ENCODE data around the gene HMSD.
A peak's percentile ranks its signal among the peaks of the same experiment; 100 is the strongest.
"Not testable (repeated sequence)": the region's sequence is repeated elsewhere in the genome, so short reads cannot be mapped to it uniquely, and the experiment has no call there.

Gene HMSD

GRCh38 chr18:63936156-63936931, 12.8 kb upstream of the HMSD start:
- no peaks in the 10 kb centered on the region for H3K9me3 Mint-ChIP-seq
- H3K4me3 Mint-ChIP-seq, result no peak overlapping the region
- peaks cover 6% of the 10 kb centered on the region for H3K36me3 Mint-ChIP-seq (ENCODE audit: low read depth)
- no peak overlapping the region for H3K27ac Mint-ChIP-seq
- H3K4me1 Mint-ChIP-seq (ENCODE audit: low read depth), result peaks cover 6% of the 10 kb centered on the region
- no peaks in the 10 kb centered on the region for H3K27me3 Mint-ChIP-seq
- intact Hi-C loops (cut with micrococcal nuclease), result loop anchor here (1.0 to 10.0 kb wide), 5 partner anchors 46 to 419 kb away; no protein-coding TSS in a partner anchor

DNA sequence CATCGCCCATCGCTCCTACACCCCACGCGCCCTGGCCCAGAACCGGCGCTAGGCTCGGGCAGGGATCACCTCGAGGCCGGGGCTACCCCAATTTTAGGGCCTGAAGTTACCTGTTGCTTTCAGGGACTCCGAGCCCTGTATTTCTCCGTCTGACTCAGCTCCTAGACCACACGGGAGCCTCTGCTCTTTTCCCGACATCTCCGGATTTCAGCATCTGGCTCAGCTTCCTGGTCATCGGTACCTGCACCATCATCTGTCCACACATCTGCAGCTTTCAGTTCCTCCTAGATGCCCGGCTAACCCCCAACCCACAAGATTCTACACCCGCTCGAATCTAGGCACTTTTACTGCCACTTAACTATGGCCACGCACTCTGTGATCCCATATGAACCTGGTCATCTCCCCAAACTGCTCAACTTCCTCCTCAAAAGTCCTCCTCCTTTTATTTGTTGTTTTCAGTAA, 12.1 kb upstream of the HMSD start:
- Mint-ChIP-seq H3K27me3 (no peaks in the 10 kb centered on the region), H3K4me3 (no peak overlapping the region), H3K36me3 (ENCODE audit: low read depth) (peaks cover 6% of the 10 kb centered on the region), H3K27ac (no peak overlapping the region), H3K9me3 (no peaks in the 10 kb centered on the region), H3K4me1 (ENCODE audit: low read depth) (peaks cover 6% of the 10 kb centered on the region)
- intact Hi-C loops (cut with micrococcal nuclease), result loop anchor here (1.0 to 10.0 kb wide), 5 partner anchors 46 to 420 kb away; no protein-coding TSS in a partner anchor

DNA sequence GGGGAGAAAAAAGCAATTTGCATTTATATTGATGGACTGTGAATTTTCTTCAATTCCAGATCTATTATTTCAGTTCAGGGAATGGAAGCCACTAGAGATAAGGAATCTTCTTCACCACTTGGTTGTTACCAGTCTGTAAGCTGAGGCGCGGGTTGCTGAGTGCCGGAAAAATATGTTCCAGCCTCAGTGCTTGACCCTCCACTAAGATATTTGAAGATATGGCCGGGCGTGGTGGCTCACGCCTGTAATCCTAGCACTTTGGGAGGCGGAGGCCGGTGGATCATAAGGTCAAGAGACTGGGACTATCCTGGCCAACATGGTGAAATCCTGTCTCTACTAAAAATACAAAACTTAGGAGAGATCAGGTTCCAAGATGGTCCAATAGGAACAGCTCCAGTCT, 9.1 kb upstream of the HMSD start:
- Mint-ChIP-seq H3K27ac (no peak overlapping the region), H3K36me3 (ENCODE audit: low read depth) (peaks cover 6% of the 10 kb centered on the region), H3K4me1 (ENCODE audit: low read depth) (peaks cover 6% of the 10 kb centered on the region), H3K27me3 (no peaks in the 10 kb centered on the region), H3K9me3 (no peaks in the 10 kb centered on the region), H3K4me3 (no peak overlapping the region)
- intact Hi-C loops (cut with micrococcal nuclease), result no loop called here

DNA sequence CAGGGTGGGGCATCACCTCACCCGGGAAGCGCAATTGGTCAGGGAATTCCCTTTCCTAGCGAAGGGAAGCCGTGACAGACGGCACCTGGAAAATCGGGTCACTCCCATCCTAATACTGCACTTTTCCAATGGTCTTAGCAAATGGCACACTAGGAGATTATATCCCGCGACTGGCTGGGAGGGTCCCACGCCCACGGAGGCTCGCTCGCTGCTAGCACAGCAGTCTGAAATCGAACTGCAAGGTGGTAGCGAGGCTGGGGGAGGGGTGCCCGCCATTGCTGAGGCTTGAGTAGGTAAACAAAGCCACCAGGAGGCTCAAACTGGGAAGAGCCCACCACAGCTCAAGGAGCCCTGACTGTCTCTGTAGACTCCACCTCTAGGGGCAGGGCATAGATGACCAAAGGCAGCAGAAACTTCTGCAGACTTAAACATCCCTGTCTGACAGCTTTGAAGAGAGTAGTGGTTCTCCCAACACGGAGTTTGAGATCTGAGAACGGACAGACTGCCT, 8.5 kb upstream of the HMSD start:
- H3K27ac Mint-ChIP-seq; H3K4me3 Mint-ChIP-seq; intact Hi-C loops (cut with micrococcal nuclease); H3K9me3 Mint-ChIP-seq; H3K27me3 Mint-ChIP-seq; H3K4me1 Mint-ChIP-seq (ENCODE audit: low read depth); H3K36me3 Mint-ChIP-seq (ENCODE audit: low read depth): not testable (repeated sequence)

DNA sequence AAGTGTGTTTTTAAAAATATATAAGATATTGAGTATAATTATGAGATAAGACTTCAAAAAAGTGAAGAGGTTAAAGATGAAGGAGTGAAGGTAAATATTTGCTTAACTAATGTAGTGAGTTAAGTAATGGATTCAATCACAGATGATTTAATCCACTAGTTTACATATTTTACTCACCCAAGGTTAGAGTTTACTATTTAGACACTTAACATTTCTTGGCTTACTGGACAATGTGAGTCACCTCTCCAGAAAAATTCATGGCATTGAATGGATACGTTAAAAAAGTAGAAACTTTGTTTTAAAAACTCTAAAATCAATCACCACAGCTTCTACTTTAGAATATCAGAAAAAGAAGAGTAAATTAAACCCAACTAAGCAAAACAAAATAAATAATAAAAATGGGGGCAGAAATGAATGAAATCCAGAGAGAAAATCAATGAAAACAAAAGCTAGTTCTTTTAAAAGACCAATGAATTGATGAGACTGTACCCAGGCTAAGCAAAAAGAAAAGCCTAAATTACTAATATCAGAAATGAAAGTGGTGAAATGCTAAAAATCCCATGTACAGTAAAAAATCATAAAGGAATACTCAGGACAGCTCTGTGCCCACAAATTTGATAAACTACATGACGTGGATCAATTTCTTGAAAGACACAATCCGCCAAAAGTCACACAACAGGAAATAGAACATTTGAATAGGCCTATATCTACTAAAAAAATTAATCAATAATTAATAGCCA, 1.9 kb upstream of the HMSD start:
- intact Hi-C loops (cut with micrococcal nuclease), result no loop called here
- H3K4me1 Mint-ChIP-seq (ENCODE audit: low read depth), result peaks cover 6% of the 10 kb centered on the region
- peaks cover 6% of the 10 kb centered on the region for H3K9me3 Mint-ChIP-seq
- H3K36me3 Mint-ChIP-seq (ENCODE audit: low read depth), result no peaks in the 10 kb centered on the region
- no peak overlapping the region for H3K4me3 Mint-ChIP-seq
- no peaks in the 10 kb centered on the region for H3K27me3 Mint-ChIP-seq
- no peak overlapping the region for H3K27ac Mint-ChIP-seq

- Mint-ChIP-seq H3K4me3 (no peak overlapping the region), H3K27ac (no peak overlapping the region), H3K27me3 (no peaks in the 10 kb centered on the region), H3K36me3 (ENCODE audit: low read depth) (no peaks in the 10 kb centered on the region), H3K4me1 (ENCODE audit: low read depth) (peaks cover 12% of the 10 kb centered on the region), H3K9me3 (peaks cover 6% of the 10 kb centered on the region)
- intact Hi-C loops (cut with micrococcal nuclease), result no loop called here
Observed at GRCh38 chr18:63951302-63951705, 2.2 kb downstream of the HMSD start.

- Mint-ChIP-seq H3K36me3 (ENCODE audit: low read depth) (no peaks in the 10 kb centered on the region), H3K27ac (no peak overlapping the region), H3K4me3 (no peak overlapping the region), H3K27me3 (no peaks in the 10 kb centered on the region), H3K9me3 (peaks cover 6% of the 10 kb centered on the region), H3K4me1 (ENCODE audit: low read depth) (peaks cover 12% of the 10 kb centered on the region)
- intact Hi-C loops (cut with micrococcal nuclease), result no loop called here
Observed at GRCh38 chr18:63953811-63954210, 4.7 kb downstream of the HMSD start.

- intact Hi-C loops (cut with micrococcal nuclease), result no loop called here
- H3K27me3 Mint-ChIP-seq, result no peaks in the 10 kb centered on the region
- H3K4me1 Mint-ChIP-seq (ENCODE audit: low read depth), result peaks cover 13% of the 10 kb centered on the region
- peaks cover 1% of the 10 kb centered on the region for H3K9me3 Mint-ChIP-seq
- no peak overlapping the region for H3K27ac Mint-ChIP-seq
- no peaks in the 10 kb centered on the region for H3K36me3 Mint-ChIP-seq (ENCODE audit: low read depth)
- no peak overlapping the region for H3K4me3 Mint-ChIP-seq
Observed at GRCh38 chr18:63956755-63957154, 7.7 kb downstream of the HMSD start.

DNA sequence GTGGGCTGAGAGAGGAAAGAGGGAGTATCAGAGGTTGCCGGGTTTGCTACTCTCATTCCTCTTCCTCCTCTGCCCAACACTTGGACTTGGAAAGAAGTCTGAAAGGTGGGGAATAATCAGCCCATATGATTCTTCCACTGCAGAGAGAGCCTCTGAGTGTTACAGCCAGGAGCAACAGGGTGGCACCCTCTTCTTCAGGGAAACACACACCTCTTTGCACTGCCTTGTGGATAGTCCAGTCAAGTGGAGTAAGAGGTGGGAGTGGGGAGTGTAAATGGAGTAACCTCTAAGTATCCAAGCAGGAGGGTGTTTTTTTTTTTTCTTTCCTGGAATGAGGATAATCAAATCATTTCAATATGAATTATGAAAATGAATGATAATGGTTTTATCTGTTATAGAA, 11.8 kb downstream of the HMSD start:
- intact Hi-C loops (cut with micrococcal nuclease), result no loop called here
- peak overlapping the region; percentile 40 for H3K27ac Mint-ChIP-seq
- no peaks in the 10 kb centered on the region for H3K36me3 Mint-ChIP-seq (ENCODE audit: low read depth)
- H3K4me3 Mint-ChIP-seq, result no peak overlapping the region
- H3K4me1 Mint-ChIP-seq (ENCODE audit: low read depth), result peaks cover 21% of the 10 kb centered on the region
- H3K27me3 Mint-ChIP-seq, result no peaks in the 10 kb centered on the region
- no peaks in the 10 kb centered on the region for H3K9me3 Mint-ChIP-seq

GRCh38 chr18:63961435-63961980, 12.4 kb downstream of the HMSD start:
- H3K4me1 Mint-ChIP-seq (ENCODE audit: low read depth), result peaks cover 27% of the 10 kb centered on the region
- H3K36me3 Mint-ChIP-seq (ENCODE audit: low read depth), result no peaks in the 10 kb centered on the region
- H3K4me3 Mint-ChIP-seq, result no peak overlapping the region
- H3K9me3 Mint-ChIP-seq, result no peaks in the 10 kb centered on the region
- intact Hi-C loops (cut with micrococcal nuclease), result no loop called here
- H3K27me3 Mint-ChIP-seq, result no peaks in the 10 kb centered on the region
- H3K27ac Mint-ChIP-seq, result peak overlapping the region; percentile 40

- no peak overlapping the region for H3K4me3 Mint-ChIP-seq
- H3K27me3 Mint-ChIP-seq, result no peaks in the 10 kb centered on the region
- no peaks in the 10 kb centered on the region for H3K36me3 Mint-ChIP-seq (ENCODE audit: low read depth)
- no peaks in the 10 kb centered on the region for H3K9me3 Mint-ChIP-seq
- peaks cover 34% of the 10 kb centered on the region for H3K4me1 Mint-ChIP-seq (ENCODE audit: low read depth)
- intact Hi-C loops (cut with micrococcal nuclease), result no loop called here
- no peak overlapping the region for H3K27ac Mint-ChIP-seq
Observed at GRCh38 chr18:63962137-63962536, 13.0 kb downstream of the HMSD start.

DNA sequence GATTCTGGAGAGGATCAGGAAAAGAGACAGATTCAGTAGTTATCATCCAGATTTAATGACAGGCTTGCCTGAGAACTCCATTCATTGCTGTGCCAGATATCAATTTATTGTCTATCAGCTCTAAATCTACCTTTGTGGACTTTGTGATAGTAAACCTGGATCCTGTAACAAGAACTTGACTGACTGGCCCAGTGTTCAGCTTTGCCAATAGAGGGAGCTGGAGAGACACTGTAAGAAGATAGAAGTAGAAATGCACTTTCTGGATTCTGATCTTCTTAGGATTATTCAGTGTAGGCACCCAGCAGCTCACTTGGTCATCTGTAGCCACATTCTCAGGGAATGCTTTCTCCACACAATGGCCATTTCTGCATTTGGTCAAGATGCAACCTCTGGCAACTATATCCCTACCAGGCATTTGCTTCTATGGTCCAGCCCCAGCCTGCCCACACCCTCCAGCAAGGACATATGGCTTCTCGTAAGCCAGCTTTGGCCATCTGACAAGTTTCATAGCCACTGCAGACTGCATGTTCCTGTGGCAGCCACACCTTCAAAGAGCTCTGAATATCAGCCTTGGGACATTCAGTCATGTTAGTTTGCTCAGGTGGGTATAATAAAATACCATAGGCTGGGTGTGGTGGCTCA, 14.6 kb downstream of the HMSD start:
- Mint-ChIP-seq H3K27ac (peak overlapping the region; percentile 30), H3K27me3 (no peaks in the 10 kb centered on the region), H3K36me3 (ENCODE audit: low read depth) (no peaks in the 10 kb centered on the region), H3K4me3 (no peak overlapping the region), H3K4me1 (ENCODE audit: low read depth) (peaks cover 50% of the 10 kb centered on the region), H3K9me3 (no peaks in the 10 kb centered on the region)
- intact Hi-C loops (cut with micrococcal nuclease), result loop anchor here (1.0 kb wide), 2 partner anchors 16 to 31 kb away; no protein-coding TSS in a partner anchor

- H3K36me3 Mint-ChIP-seq (ENCODE audit: low read depth), result peaks cover 3% of the 10 kb centered on the region
- intact Hi-C loops (cut with micrococcal nuclease), result no loop called here
- no peak overlapping the region for H3K27ac Mint-ChIP-seq
- no peaks in the 10 kb centered on the region for H3K9me3 Mint-ChIP-seq
- H3K4me1 Mint-ChIP-seq (ENCODE audit: low read depth), result peaks cover 60% of the 10 kb centered on the region
- no peaks in the 10 kb centered on the region for H3K27me3 Mint-ChIP-seq
- H3K4me3 Mint-ChIP-seq, result no peak overlapping the region
Observed at GRCh38 chr18:63964908-63965307, 15.8 kb downstream of the HMSD start.

Data from dendritic cell treated with granulocyte-macrophage colony-stimulating factor and Interleukin-4, amounts not matched to agents 40 ng/mL and 50 ng/mL, for 4 days (primary cell).